GM12892 (cell line): ENCODE results near the gene PDE1A.

Source experiments
- POLR2A ChIP-seq: IDR thresholded peaks from 2 replicates; pipeline ENCODE4 v1.6.1; 2011; ENCODE audit warnings: low read depth, low read length, control low read depth
- POLR2AphosphoS5 ChIP-seq: IDR thresholded peaks from 2 replicates; pipeline ENCODE4 v1.6.1; 2011; ENCODE audit warnings: low read depth, low read length, control low read depth
- TAF1 ChIP-seq: IDR thresholded peaks from 2 replicates; pipeline ENCODE4 v1.6.1; 2011; ENCODE audit warnings: low read depth, mild to moderate bottlenecking, control low read depth, low read length, borderline replicate concordance

- TF ChIP-seq POLR2A (no peak), POLR2AphosphoS5 (no peak), TAF1 (no peak)
Measured at GRCh38 chr2:182103526-182103925, 323.3 kb downstream of the PDE1A start.
